HG03039 (cell line): ENCODE measurements around the gene SLC32A1.

Experiments used
- ATAC-seq: cut with Tn5 transposase; IDR thresholded peaks from one replicate; pipeline ENCODE4 v1.9.1; 2021; ENCODE audit warnings: mild to moderate bottlenecking, moderate library complexity; ENCODE audit not compliant: unreplicated experiment

SLC32A1 gene

GRCh38 chr20:38751360-38751976 is 27.2 kb downstream of the SLC32A1 start:
- ATAC-seq: no peak

GRCh38 chr20:38752029-38752428 is 27.7 kb downstream of the SLC32A1 start:
- ATAC-seq: no peak

- ATAC-seq: no peak
These were observed 30.6 kb downstream of the SLC32A1 start for GRCh38 chr20:38754924-38755323.

GRCh38 chr20:38755324-38755910 is 31.1 kb downstream of the SLC32A1 start:
- ATAC-seq: no peak

- ATAC-seq: no peak
These were observed 33.0 kb downstream of the SLC32A1 start for GRCh38 chr20:38757145-38757775.

GRCh38 chr20:38759106-38759505 is 34.8 kb downstream of the SLC32A1 start:
- no peak for ATAC-seq

GRCh38 chr20:38760978-38761377 is 36.7 kb downstream of the SLC32A1 start:
- no peak for ATAC-seq

GRCh38 chr20:38762174-38762573 is 37.9 kb downstream of the SLC32A1 start:
- no peak for ATAC-seq

GRCh38 chr20:38763616-38764015 is 39.3 kb downstream of the SLC32A1 start:
- ATAC-seq: no peak

GRCh38 chr20:38764567-38765318 is 40.5 kb downstream of the SLC32A1 start:
- no peak for ATAC-seq

GRCh38 chr20:38766071-38766470 is 41.8 kb downstream of the SLC32A1 start:
- no peak for ATAC-seq

GRCh38 chr20:38769376-38770295 is 45.4 kb downstream of the SLC32A1 start:
- no peak for ATAC-seq

- no peak for ATAC-seq
These were observed 46.3 kb downstream of the SLC32A1 start for GRCh38 chr20:38770546-38770945.

- ATAC-seq: no peak
These were observed 46.7 kb downstream of the SLC32A1 start for GRCh38 chr20:38770970-38771369.

GRCh38 chr20:38771621-38772020 is 47.3 kb downstream of the SLC32A1 start:
- no peak for ATAC-seq

- no peak for ATAC-seq
These were observed 49.9 kb downstream of the SLC32A1 start for GRCh38 chr20:38774167-38774566.

GRCh38 chr20:38776363-38776762 is 52.1 kb downstream of the SLC32A1 start:
- no peak for ATAC-seq
